Endothelial cell of hepatic sinusoid (primary cell): ENCODE results near the gene ZNF850.
"Not testable (repeated sequence)": the region's sequence is repeated elsewhere in the genome, so short reads cannot be mapped to it uniquely, and the experiment has no call there.

Experiments
- in situ Hi-C: cut with HindIII; loops from 2 replicates; pipeline ENCODE4 v1.10.0; 2017; ENCODE audit warnings: low sequenced_read_pairs

The ZNF850 gene

DNA sequence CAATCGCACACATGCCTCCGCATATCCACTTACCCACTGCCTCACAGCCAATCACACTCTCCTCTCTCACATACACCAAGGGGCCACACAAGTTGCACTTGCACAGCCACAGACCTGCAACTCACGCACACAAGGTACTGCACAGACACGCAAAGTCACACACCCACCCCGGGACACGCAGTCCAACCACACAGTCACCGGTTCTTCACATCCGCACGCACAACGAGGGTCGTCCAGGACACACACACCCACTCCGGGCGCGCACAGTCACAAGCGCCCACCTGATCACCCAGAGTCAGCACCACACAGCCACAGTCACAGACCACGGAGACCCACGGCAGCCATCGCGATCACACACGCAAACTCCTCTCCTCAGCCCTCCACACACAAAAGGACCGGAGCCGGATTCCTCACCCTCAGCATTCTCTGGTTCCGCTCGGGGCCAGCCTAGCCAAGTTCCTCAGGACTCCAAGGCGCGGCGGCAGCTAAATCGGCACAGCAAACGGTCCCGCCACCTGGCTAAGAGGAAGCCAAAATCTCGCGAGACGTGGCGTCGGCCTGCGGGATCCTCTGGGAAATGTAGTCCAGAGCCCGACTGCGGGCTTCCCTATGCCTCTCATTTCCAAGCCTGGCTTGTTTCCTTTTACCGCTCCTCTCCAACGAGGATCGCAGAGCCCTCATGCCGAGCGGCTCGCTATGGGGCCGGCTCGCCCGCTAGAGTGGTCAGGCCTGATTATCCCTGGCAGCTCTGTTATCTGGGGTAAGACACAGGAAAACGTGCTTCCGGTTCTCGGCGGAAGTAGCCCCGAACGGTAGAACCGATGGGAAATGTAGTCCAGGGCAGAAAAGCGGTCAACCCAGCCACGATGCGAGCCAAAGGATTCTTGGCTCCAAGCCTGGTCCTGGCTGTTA is at the start of gene ZNF850:
TSS of gene ZNF850 (minus strand) at position 497 of the 912 bp plus-strand sequence. CDS start 10,201 bp downstream, outside the sequence.
- in situ Hi-C loops = no loop called here

DNA sequence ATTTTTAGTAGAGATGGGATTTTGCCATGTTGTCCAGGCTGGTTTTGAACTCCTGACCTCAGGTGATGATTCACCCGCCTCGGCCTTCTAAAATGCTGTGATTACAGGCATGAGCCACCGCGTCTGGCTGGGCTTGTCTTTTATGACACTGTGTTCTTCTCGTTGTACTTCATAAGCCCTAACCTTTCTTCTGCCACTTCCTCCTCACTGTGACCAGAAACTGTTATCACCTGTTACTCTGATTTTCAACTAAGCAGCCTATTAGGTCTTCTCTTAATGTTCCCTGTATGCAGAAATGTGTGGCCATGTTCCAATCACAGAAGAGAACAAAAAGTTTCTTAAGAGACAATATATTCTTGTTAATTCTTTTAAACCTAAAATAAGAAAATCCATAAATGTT is 49.2 kb upstream of the ZNF850 start:
- in situ Hi-C loops = no loop called here

DNA sequence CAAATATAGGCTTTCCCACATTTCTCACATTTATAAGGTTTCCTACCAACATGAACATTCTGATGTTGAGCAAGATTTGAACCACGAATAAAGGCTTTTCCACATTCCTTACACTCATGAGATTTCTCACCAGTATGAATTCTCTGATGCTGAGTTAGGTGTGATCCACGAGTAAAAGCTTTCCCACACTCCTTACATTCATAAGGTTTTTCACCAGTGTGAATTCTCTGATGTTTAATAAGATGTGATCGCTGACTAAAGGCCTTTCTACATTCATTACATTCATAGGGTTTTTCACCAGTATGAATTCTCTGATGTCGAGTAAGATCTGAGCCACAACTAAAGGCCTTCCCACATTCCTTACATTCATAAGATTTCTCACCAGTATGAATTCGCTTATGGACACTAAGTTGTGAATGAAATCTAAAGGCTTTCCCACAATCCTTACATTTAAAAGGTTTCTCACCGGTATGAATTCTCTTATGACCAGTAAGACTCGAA is 46.6 kb upstream of the ZNF850 start:
- in situ Hi-C loops = no loop called here

DNA sequence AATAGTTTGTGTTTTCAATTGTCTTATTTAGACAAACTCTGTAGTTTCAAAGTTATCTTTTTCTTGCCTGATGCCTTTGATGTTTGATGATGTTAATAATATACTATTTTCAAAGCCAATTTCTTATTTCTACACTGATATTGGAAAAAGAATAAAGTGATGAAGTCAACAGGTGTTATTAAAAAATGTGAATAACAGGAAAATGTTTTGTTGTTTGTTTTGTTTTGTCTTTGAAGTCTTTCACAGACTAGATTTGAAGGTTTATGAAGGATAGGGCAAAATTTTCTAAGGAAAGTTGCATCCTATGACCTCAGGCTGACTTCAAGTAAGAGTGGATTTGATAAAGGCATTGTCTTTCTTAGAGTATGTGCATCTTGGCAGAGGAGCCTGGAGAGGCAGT is 34.4 kb upstream of the ZNF850 start:
- in situ Hi-C loops = no loop called here

- in situ Hi-C loops = no loop called here
Measured at GRCh38 chr19:36805364-36805763, 32.8 kb upstream of the ZNF850 start.

GRCh38 chr19:36797786-36798108 is 25.1 kb upstream of the ZNF850 start:
- in situ Hi-C loops = no loop called here

DNA sequence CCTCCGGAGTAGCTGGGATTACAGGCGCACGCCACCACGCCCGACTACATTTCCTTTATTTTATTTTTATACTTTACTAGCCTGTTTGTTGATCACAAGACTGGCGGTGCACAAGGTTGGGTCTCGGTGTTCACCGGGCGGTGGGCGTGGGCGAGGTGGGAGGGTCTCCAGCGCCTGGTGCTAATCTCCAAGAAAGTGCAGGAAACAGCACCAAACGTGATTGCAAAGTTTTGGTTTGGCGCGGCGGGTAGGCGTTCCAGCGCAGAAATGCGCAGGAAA is 24.0 kb upstream of the ZNF850 start:
- in situ Hi-C loops = no loop called here

GRCh38 chr19:36791420-36792141 is 19.0 kb upstream of the ZNF850 start:
- in situ Hi-C loops = not testable (repeated sequence)

- in situ Hi-C loops = no loop called here
Measured at GRCh38 chr19:36775768-36776167, 3.2 kb upstream of the ZNF850 start.

DNA sequence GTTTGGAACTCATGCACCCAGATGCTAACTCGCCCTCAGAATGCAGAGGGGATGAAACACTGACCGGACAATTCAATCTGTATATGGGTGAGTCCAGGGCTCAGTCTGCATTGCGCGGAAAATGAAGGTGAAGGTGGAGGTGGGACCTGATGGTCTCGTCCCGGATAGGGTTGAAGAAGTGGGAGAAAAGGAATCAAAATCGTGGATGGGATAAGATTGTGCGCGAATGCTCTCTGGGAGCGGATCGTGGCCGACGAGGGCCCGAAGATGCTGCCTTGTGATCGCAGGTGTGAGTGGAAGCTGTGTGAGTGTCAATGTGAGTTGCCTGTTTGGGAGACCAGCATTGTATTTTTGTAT is 594 bp upstream of the ZNF850 start:
- in situ Hi-C loops = no loop called here

DNA sequence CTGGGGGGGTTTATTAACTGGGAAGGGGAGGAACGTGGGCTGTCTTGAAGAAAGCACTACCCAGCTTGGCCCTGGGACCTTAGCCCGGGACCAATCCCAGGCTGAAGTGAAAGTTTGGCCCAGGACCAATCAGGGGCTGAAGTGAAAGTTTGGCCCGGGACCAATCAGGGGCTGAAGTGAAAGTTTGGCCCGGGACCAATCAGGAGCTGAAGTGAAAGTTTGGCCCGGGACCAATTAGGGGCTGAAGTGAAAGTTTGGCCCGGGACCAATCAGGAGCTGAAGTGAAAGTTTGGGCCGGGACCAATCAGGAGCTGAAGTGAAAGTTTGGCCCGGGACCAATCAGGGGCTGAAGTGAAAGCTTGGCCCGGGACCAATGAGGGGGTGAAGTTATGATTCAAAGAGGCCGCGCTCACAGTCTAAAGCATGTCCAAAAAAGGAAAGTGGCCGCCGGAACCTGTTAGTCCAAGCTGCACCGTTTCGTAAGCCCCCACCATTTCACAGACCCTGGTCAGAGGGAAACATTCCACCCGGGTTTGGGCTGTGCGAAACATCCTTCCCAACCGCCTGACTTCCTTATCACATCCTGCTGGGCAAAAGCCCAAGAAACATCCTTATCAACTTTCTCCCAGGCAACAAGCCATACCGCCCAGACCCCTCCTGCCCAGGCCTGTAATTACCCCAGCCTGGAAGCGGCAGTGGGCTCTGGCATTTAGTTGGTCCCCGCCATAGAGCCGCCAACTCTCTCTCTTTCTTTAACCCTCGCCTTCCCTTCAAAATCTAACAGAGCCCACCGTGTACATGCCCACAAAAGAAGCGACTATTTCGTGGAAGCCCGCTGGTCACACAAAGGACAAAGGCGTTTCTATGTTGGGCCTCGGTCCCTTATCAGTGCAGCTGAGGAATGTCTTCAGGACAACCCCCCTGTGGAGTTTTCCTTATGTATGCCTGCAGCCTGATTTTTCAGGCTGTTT is 1.1 kb downstream of the ZNF850 start:
- in situ Hi-C loops = no loop called here

DNA sequence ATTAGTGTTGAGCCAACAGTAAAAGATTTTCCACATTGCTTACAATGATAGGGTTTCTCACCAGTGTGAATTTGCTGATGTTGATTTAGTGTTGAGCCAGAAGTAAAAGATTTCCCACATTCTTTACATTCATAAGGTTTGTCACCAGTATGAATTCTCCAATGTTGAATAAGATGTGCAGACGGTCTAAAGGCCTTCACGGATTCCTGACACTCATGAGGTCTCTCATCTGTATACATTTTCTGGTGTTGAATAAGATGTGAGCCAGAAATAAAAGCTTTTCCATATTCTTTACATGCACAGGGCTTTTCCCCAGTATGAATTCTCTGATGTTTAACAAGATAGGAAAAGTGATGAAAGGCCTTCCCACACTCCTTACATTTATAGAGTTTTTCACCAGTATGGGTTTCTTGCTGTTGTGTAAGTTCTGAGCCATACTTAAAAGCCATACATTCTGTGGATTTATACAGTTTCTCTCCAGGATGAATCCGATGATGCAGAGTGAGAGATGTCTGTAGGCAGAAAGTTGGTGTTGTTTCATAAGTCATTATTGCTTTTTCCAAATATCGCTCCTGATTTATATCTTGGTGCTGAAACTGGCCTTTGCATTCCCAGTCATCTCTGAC is 22.4 kb downstream of the ZNF850 start:
- in situ Hi-C loops = no loop called here

- in situ Hi-C loops = not testable (repeated sequence)
Measured at GRCh38 chr19:36749613-36750012, 23.0 kb downstream of the ZNF850 start.

DNA sequence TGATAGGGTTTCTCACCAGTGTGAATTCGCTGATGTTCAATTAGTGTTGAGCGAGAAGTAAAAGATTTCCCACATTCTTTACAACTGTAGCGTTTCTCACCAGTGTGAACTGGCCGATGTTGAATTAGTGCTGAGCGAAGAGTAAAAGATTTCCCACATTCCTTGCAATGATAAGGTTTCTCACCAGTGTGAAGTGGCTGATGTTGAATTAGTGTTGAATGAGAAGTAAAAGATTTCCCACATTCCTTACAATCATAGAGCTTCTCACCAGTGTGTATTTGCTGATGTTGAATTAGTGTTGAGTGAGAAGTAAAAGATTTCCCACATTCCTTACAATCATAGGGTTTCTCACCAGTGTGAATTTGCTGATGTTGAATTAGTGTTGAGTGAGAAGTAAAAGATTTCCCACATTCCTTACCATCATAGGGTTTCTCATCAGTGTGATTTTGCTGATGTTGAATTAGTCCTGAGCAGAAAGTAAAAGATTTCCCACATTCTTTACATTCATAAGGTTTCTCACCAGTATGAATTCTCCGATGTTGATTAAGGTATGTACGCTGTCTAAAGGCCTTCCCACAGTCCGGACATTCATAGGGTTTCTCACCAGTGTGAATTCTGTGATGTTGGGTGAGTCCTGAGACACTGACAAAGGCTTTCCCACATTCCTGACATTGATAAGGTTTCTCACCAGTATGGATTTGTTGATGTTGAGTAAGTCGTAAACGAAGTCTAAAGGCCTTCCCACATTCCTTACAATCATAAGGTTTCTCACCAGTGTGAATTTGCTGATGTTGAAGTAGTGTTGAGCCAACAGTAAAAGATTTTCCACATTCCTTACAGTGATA is 24.0 kb downstream of the ZNF850 start:
- in situ Hi-C loops = no loop called here

DNA sequence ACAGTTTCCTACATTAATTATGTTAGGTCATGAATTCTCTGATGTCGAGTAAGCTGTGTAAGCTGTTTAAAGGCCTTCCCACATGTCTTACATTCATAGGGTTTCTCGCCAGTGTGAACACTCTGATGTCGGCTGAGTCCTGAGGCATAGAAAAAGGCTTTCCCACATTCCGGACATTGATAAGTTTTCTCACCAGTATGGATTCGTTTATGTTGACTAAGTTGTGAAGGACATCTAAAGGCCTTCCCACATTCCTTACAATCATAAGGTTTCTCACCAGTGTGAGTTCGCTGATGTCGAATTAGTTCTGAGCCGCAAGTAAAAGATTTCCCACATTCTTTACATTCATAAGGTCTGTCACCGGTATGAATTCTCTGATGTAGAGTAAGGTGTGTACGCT is 24.9 kb downstream of the ZNF850 start:
- in situ Hi-C loops = no loop called here

- in situ Hi-C loops = no loop called here
Measured at GRCh38 chr19:36745870-36746269, 26.7 kb downstream of the ZNF850 start.

DNA sequence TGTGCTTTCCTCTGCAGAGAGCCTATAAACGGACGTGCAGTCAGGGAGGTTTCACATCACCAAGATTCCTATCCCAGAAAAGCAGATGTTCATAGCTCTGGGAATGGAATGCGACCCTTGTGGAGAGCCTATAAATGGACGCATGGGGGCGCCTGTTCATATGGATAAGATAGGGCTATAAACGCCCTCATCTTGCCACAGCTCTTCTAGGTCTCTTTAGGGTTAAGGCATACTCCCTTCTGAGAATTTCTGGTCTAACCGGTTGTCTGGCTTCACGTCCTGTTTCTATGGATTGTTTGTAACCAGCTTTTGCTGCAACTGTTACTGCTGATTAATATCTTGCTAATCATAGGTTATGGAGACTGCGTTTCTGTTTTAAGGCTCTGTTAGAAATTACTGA is 36.4 kb downstream of the ZNF850 start:
- in situ Hi-C loops = not testable (repeated sequence)

GRCh38 chr19:36719687-36720556 is 52.7 kb downstream of the ZNF850 start:
- in situ Hi-C loops = no loop called here

- in situ Hi-C loops = no loop called here
Measured at GRCh38 chr19:36709423-36709822, 63.2 kb downstream of the ZNF850 start.
